ENCODE measurements around the gene PF4V1.

PF4V1 gene

DNA sequence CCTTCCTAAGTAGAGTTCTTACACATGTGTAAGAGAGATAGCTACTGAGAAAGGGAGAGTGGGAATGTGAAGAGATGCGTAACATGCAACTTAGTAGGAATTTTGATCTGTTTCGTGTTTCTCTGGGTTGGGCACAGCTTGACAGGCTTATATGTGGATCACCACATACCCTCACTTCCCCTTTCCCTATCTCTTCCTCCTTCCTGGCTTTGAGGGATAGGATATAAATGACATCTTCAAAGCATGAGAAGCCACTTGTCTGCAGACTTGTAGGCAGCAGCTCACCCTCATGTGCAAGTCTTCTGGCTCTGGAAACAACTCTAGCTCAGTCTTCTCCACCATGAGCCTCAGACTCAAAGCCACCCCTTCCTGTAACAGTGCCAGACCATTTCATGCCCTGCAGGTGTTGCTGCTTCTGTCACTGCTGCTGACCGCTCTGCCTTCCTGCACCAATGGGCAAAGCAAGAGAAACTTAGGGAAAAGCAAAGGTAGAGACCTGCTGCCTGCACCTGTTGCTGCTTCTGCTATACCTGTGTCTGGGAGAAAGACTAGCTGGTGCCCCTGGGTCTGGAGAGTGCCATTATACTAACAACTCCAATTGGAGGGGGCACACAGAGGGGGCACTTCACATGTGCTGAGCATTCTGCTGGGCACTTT is 5.4 kb upstream of the PF4V1 start:
- DNase-seq, result no peak

DNA sequence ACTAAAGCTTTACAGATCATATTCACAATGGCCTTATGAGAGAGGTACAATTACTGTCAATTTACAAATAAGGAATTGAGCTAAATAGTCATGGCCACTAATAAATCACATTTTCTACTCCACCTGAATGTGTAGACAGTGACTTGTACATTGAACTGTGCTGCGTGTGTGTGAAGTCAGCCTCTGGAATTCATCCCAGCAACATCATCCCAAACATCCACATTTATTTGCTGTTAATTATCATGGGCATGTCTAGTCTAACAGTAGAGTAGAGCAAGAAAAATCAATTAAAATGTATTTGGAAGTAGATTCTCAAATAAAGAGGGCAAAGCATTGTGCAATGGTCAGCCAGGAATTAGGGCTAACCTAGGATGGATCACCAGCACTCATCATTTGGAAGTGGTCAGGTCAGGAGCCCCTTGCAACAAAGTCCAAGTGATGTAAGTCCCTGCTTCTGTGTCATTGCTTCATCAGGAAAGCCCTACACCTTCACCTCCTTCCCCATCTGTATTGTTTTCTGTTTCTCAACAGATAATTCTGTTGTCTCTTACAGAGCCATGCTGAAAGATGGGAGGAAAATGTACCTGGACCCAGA is 4.8 kb upstream of the PF4V1 start:
- no peak for DNase-seq

DNA sequence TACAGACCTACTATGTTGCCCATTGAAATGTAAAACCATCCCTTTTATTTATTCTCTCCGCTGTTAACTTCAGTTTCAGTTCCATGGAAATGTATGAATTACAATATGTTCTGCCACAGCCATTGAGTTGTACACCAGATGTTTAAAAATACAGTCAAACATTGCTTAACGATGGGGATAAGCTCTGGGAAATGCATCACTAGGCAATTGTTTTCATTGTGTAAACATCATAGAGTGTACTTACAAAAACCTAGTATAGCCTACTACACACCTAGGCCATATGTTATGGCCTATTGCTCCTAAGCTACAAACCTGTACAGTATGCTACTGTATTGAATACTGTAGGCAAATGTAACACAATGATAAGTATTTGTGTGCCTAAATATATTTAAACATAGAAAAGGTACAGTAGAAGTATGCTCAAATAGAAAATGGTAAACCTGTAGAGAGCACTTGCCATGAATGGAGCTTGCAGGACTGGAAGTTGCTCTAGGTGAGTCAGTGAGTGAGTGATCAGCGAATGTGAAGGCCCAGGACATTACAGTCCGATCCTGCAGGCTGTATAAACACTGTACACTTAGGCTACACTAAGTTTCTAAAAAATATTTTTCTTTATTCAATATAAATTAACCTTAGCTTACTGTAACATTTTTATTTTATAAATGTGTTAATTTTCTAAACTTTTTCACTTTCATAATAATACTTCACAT is 2.7 kb upstream of the PF4V1 start:
- no peak for DNase-seq

DNA sequence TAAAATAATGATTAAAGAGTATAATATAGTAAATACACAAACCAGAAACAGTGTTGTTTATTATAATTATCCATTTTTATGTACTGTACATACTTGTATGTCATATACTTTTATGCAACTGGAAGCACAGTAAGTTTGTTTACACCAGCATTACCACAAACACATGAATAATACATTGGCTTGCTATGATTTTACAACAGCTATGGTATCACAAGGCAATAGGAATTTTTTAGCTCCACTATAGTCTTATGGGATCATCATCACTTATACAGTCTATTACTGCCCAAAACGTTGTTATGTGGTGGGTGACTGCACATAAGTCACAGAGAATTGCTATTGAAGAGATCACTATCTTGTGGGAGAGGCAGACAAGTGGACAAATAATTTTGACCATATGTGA is 1.8 kb upstream of the PF4V1 start:
- no peak for DNase-seq

DNA sequence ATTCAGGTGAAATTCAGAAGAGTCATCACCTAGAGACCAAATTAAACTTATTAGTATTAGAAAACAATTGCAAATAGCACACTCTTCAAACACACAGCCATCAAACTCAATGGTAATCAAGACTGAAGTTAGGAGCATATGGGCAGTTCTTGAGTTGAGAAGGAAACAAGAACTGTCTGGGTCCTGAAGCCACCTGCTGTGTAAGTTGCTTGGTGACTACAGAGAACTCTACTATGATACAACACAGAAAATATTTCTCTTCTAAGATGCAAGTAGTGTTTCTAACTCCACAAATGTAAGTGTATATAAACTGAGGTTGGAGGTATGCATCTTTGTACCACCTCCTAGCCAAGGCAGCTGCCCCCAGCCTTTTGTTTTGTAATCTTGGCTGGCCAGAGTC is 325 bp upstream of the PF4V1 start:
- DNase-seq, result no peak

DNA sequence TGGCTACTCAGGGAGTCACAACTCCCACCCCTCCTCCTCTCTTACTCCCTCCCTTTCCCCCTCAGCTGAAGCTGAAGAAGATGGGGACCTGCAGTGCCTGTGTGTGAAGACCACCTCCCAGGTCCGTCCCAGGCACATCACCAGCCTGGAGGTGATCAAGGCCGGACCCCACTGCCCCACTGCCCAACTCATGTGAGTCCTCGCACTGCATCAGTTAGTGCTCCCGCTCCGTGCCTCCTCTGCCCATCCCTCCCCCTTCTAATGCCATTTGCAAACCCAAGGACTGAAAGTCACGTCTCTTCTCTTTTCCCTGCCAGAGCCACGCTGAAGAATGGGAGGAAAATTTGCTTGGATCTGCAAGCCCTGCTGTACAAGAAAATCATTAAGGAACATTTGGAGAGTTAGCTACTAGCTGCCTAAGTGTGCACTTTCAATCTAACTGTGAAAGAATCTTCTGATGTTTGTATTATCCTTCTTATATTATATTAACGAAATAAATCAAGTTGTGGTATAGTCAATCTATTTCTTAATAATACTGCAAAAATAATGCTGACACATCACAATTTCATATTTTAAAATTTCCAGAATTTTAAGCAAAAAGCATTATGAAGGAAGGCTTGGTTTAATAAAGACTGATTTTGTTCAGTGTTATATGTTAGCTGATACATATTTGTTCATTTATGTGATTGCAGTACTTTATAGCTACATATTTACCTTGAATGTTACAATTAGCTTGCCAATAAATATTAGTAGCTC is 800 bp downstream of the PF4V1 start:
- DNase-seq, result no peak

DNA sequence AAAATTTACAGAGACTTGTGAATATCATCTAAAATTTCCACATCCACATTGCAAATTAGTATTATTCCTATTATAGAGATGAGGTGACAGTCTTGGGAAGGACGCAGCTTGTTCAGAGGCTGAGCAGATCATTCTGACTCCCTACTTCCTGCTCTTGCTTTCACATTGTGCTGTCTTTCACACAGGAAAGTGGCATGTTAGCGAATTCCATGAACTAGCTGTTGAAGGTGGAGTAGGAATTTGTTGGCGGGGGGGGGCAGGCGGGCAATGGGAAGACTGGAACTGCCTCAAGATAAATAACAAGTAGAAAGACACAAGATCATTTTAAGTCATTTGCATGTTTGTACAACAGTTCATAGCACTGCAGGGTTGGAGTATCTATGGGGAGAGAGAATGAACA is 2.3 kb downstream of the PF4V1 start:
- DNase-seq, result no peak

DNA sequence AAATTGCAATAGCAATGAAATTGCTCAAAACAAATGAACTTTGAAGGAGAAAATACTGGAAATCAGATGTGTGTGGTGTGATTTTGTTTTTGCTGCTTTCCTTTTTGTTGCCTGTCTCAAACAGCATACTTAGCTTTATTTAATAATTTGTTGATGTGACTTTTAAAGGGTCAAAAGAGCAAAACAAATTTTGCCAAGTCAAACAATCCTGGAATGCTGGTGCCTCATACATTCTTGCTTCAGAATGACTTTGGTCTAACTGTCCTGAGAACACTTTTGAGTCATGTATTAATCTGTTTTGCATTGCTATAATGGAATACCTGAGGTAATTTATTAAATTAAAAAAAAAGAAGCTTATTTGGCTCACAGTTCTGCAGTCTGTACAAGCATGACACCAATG is 3.4 kb downstream of the PF4V1 start:
- DNase-seq, result no peak

DNA sequence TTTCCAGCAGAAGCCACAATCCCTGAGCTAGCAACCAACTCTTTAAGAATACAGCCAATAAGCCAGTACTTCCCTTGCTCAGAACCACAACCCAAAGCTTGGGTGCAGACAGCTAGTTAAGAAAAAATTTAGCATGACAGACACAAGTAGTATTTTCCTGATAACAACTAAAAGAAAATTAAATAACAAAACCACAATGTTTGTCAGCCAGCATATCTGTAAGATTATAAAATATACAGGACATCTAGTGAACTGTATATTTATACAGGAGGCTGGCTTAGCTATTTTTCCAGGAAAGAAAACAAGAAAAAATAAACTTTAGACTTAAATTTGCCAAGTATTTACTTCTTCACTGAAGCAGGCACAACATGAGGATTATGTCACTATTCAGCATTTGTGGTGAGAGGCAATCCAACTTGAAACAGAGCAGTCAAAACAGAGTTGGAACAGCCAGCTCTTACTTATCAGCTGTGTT is 6.6 kb downstream of the PF4V1 start:
- no peak for DNase-seq

DNA sequence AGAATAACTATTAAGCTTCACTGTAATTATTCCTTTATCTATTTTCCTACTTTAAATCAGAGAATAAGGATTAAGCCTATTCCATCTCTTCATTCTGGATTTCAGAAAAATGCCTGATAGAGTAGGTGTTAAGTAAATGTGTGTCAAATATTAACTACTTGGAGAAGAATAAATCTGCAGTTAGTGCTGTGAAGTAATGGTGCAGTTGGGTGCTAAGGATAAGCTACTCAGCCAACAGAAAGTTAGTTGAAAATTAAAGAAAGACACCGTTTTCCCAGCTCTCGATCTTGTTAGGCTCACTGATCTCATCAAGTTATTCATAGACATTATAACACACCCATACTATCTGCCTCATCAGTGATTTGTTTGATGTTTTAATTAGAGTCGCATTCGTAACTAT is 7.1 kb downstream of the PF4V1 start:
- no peak for DNase-seq

DNA sequence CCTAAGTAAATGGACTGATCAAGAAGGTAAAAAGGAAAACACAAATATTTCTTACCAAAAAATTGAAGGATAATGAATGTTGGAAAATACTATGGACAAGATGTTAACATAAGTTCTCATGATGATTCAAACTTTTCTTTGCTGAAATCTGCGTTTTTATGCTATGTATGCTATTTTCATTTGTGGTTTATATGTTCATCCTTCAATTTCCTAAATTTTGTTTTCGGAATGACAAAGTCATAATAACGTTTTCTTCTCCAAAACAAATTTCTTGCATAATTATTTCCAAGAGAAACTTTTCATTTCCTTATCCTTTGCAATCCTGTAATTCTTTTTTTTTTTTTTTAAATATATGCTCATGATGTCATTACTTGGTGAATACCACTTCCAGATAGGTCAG is 7.8 kb downstream of the PF4V1 start:
- DNase-seq, result no peak

DNA sequence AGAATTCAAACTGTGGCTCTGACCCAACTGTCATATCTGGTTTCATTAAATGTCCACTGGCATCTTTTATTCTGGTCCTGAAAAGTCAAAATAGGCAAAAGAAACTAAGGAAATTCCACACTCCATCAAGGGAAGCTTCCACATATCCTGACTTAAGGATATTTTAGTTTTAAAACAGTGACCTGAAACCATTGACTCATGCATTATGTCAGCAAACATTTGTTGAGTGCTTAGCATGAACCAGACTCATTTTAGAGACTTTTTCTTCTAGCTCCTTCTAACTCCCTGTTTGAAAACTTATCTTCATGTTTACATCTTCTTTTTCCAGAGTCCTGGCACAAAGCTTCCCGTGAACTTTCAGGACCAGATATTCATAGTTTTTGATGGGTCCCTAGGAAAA is 9.2 kb downstream of the PF4V1 start:
- no peak for DNase-seq

DNA sequence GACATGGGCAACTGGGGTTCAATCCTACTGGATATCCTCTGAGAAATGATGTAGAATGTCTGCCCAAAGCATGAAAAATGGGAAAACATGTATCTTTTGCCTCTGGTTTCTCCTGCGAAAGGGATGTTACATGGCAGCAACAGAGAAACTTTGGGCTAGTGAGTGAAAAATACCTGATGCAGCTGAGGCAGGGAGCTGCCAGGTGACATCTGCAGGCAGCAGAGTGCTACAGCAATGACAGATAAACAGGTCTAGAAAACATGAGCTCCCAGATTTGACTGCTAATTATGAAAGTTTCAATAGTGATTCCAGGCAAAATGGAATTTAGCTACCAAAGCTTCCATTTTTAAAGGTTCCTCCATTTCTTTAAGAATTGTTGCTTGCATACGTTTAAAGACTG is 11.3 kb downstream of the PF4V1 start:
- DNase-seq, result no peak

DNA sequence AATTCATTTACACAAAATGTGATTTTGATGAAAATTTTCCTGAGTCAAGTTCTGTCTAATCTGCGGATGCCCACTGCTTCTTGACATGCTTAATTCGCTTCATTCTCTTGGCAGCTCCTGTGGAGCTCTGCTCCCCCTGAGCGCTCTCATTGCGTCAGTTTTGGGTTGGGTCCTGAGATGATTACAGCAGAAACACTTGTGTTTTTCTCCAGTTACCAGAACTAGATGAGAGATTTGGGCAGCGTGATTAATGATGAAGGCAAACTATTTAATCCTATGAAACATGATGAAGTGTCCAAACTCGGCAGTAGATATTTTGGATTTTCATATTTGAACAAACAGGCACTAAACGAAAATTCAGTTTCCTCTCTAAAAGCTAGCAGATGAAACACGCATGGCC is 11.9 kb downstream of the PF4V1 start:
- DNase-seq, result no peak

DNA sequence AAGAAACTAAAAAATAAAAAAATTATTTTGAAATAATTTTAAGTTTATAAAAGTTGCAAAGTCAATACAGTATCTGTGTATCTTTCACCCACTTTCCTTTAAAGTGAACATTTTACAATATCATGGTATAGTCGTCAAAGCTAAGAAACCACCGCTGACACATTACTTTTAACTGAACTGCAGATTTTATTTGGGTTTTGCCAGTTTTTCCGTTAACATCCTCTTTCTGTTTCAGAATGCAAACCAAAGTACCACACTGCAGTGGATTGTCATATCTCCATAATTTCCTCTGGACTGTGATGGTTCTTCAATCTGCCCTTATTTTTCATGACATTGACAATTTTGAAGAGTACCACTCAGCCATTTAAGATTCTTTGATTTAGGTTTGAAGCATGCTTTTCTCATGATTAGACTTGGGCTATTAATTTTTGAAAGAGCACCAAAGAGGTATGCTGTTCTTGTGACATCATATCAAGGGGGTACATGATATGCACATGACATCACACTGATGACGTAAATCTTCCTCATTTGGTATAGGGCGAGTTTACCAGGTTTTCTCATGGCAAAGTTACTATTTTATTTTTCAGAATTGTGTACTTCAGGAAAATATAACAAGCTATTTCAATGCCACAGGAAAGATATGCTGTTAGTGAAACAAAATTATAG is 12.5 kb downstream of the PF4V1 start:
- no peak for DNase-seq

DNA sequence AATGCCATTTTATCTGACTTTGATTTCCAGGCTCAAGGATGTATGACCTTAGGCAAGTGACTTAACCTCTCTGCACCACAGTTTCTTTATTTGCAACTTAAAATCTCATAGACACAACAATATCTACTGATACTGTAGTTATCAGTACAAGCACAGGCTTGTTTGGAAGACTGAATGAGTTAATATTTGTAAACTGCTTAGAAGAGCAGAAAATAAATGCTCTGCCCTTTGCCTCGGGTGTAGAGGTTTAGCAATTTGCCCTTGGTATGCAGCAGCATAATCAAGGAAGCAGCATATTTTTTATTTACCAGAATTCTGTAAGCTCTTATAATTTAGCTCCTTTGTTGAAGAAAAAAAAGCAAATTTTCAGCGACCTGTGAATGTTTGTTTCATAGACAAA is 13.2 kb downstream of the PF4V1 start:
- DNase-seq, result no peak

DNA sequence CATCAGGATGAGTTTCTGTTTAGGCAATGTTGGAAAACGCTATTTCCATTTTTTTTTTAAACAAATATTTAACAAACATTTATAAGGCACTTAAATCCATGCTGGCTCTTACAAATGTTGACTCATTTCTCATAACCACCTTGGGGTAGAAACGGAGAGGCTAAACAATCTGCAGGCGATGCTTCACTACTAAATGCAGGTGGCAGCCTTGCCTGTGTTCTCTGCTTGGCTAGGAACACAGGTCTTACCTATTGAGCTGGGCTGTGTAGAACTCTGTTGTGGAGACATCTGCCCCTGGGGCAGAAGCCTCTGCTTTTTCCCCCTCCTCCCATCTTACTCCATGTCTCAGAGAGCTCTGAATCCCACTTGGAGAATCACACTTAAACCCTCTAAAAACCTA is 14.7 kb downstream of the PF4V1 start:
- no peak for DNase-seq

DNA sequence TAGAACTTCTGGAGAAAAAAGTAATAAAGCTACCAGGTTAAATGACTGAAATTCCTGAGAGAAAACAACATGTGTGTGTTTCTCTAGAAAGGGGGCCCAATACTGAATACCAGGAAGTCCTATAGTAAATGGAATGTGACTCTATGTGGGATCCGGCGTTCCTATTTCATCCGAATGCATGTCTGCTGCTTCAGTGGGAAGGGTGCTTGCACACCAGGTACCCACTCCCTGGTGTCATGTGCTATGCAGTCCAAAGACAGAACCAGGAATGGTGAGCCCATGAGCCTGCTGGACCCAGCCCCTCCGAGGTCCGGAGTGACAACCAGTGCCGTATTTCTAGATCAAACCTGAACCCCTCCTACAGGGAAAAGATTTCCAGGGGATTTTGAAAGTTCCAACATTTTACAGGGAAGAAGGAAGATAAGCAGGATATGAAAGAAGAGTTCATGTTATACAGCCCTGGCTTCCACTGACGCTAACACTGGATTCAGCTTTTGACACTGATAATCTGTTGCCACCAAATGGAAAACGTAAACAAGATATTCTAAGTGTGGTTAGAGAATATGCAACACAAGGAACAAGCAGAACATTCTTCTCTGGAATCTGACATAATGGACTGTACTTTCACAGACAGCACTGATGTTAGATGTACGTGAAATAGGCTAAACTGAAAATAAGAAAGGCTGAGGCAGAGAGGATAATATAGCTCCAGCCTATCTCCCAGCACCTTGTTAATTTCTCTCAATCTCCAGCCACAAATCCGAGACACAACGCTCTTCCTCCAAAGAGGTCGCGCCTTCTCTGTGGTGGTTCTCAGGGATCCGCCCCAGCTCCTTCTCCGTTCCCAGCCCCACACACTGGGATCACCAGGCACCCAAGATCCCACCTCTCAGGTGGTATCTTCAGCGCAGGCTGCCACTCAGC is 15.4 kb downstream of the PF4V1 start:
- DNase-seq, result no peak

DNA sequence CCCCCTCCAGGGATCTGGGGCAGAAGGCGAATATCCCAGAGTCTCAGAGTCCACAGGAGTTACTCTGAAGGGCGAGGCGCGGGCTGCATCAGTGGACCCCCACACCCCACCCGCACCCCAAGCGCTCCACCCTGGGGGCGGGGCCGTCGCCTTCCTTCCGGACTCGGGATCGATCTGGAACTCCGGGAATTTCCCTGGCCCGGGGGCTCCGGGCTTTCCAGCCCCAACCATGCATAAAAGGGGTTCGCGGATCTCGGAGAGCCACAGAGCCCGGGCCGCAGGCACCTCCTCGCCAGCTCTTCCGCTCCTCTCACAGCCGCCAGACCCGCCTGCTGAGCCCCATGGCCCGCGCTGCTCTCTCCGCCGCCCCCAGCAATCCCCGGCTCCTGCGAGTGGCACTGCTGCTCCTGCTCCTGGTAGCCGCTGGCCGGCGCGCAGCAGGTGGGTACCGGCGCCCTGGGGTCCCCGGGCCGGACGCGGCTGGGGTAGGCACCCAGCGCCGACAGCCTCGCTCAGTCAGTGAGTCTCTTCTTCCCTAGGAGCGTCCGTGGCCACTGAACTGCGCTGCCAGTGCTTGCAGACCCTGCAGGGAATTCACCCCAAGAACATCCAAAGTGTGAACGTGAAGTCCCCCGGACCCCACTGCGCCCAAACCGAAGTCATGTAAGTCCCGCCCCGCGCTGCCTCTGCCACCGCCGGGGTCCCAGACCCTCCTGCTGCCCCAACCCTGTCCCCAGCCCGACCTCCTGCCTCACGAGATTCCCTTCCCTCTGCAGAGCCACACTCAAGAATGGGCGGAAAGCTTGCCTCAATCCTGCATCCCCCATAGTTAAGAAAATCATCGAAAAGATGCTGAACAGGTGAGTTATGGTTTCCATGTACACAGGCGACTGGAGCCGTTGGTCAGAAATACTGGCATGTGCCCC is 16.3 kb downstream of the PF4V1 start, which contains the start of gene CXCL1:
Gene CXCL1, plus strand, starts transcription at position 264 of the 926 bp plus-strand sequence. Its CDS starts 78 bp downstream, at position 342.
- DNase-seq, result no peak

DNA sequence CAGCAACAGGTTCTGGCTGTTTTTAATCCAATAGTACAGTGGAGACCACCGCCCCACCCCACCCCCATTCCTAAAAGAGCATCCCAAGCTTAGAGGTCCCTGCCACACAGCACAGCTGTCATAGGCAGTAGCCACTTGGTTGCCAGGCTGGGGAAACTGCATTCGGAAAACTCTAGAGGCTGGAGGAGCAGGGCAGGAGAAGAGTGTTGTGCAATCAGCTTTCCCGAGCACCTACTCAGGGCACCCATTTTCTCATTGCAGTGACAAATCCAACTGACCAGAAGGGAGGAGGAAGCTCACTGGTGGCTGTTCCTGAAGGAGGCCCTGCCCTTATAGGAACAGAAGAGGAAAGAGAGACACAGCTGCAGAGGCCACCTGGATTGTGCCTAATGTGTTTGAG is 17.2 kb downstream of the PF4V1 start:
- DNase-seq, result no peak

DNA sequence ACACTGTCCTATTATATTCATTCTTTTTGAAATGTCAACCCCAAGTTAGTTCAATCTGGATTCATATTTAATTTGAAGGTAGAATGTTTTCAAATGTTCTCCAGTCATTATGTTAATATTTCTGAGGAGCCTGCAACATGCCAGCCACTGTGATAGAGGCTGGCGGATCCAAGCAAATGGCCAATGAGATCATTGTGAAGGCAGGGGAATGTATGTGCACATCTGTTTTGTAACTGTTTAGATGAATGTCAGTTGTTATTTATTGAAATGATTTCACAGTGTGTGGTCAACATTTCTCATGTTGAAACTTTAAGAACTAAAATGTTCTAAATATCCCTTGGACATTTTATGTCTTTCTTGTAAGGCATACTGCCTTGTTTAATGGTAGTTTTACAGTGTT is 17.7 kb downstream of the PF4V1 start:
- no peak for DNase-seq

Measured in NCI-H2171 (cell line).